Amniotic epithelial cell (primary cell): ENCODE data around the gene ZNF175.

Experiments used
- DNase-seq: peaks from one replicate; pipeline ENCODE4 v3.0.0-alpha.2; 2010; ENCODE audit warnings: low read depth

The ZNF175 gene

GRCh38 chr19:51549533-51550324, 21.4 kb upstream of the ZNF175 start:
- no peak for DNase-seq

GRCh38 chr19:51550848-51551672, 20.0 kb upstream of the ZNF175 start:
- DNase-seq = no peak

- no peak for DNase-seq
Measured at GRCh38 chr19:51551673-51552432, 19.2 kb upstream of the ZNF175 start.

- no peak for DNase-seq
Measured at GRCh38 chr19:51552608-51552995, 18.5 kb upstream of the ZNF175 start.

GRCh38 chr19:51552996-51553725, 17.9 kb upstream of the ZNF175 start:
- DNase-seq = peak; percentile 40

- DNase-seq = no peak
Measured at GRCh38 chr19:51559240-51559639, 11.8 kb upstream of the ZNF175 start.

GRCh38 chr19:51560339-51560738, 10.7 kb upstream of the ZNF175 start:
- no peak for DNase-seq

- no peak for DNase-seq
Measured at GRCh38 chr19:51564791-51565190, 6.3 kb upstream of the ZNF175 start.

- DNase-seq = no peak
Measured at GRCh38 chr19:51565583-51565982, 5.5 kb upstream of the ZNF175 start.

- DNase-seq = no peak
Measured at GRCh38 chr19:51566489-51567100, 4.5 kb upstream of the ZNF175 start.

- no peak for DNase-seq
Measured at GRCh38 chr19:51567583-51567982, 3.5 kb upstream of the ZNF175 start.

- DNase-seq = no peak
Measured at GRCh38 chr19:51568456-51568855, 2.6 kb upstream of the ZNF175 start.

- no peak for DNase-seq
Measured at GRCh38 chr19:51571599-51571998, 516 bp downstream of the ZNF175 start.

GRCh38 chr19:51572410-51572809, 1.3 kb downstream of the ZNF175 start:
- DNase-seq = no peak

- peak; percentile 43 for DNase-seq
Measured at GRCh38 chr19:51572908-51573307, 1.8 kb downstream of the ZNF175 start.

GRCh38 chr19:51573331-51573730, 2.2 kb downstream of the ZNF175 start:
- peak; percentile 28 for DNase-seq

- DNase-seq = no peak
Measured at GRCh38 chr19:51576850-51577249, 5.8 kb downstream of the ZNF175 start.

- no peak for DNase-seq
Measured at GRCh38 chr19:51586103-51586728, 15.1 kb downstream of the ZNF175 start.

GRCh38 chr19:51586799-51587198, 15.7 kb downstream of the ZNF175 start:
- DNase-seq = no peak

- no peak for DNase-seq
Measured at GRCh38 chr19:51587264-51588191, 16.4 kb downstream of the ZNF175 start.
